ENCODE data around the gene LMAN2L.

DNA sequence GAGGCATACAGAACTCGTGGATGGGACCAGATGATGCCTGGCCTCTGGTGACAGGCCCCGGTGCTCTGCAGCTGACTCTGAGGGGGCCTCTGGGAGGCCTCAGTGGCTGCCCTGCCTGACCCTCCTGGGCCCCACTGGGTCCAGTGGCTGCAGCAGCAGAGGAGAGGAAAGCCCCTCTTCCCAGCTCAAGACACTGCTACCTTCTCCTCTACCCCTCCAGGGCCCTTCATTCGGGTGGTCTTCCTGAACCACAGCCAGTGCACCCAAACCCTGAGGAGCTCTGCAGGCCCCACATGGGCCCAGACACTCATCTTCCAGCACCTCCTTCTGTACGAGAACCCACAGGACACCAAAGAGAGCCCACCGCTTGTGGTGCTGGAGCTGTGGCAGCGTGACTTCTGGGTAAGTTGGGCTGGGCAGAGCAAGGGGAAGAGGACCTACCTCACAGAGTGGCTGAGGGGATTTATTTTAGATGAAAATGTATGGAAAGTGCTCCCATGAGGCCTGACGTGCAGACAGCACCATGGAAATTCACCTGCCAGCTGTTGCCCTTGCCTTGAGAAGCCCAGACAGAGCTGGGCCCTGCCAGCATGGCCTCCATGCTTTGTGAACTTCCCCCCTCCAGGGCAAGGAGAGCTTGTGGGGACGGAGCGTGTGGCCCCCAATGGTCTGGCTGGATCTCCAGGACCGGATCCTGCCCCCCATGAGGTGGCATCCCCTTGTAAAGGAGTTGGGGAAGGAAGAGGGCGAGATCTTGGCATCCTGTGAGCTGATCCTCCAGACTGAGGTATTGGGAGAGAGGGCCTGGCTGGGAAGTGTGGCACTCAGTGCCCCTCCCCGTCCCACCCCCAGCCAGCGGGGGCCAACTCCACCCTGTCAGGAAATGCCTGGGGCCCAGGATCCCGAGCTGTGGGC is 46.3 kb downstream of the LMAN2L start:
- TF ChIP-seq, protein P1, sequence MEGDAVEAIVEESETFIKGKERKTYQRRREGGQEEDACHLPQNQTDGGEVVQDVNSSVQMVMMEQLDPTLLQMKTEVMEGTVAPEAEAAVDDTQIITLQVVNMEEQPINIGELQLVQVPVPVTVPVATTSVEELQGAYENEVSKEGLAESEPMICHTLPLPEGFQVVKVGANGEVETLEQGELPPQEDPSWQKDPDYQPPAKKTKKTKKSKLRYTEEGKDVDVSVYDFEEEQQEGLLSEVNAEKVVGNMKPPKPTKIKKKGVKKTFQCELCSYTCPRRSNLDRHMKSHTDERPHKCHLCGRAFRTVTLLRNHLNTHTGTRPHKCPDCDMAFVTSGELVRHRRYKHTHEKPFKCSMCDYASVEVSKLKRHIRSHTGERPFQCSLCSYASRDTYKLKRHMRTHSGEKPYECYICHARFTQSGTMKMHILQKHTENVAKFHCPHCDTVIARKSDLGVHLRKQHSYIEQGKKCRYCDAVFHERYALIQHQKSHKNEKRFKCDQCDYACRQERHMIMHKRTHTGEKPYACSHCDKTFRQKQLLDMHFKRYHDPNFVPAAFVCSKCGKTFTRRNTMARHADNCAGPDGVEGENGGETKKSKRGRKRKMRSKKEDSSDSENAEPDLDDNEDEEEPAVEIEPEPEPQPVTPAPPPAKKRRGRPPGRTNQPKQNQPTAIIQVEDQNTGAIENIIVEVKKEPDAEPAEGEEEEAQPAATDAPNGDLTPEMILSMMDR (IDR thresholded peaks at IDR 0.05; ENCODE audit: borderline replicate concordance, extremely low read depth, low read length, poor library complexity, severe bottlenecking), result no peak
- no peak for TF ChIP-seq EZH2 (IDR thresholded peaks at IDR 0.05; ENCODE audit: borderline replicate concordance, low read depth, low read length, severe bottlenecking)
